K562 (cell line): ENCODE results near the gene ADGRB2. TPM values are rescaled to one million over a fixed set of nuclear protein-coding genes. Genes with fewer than 3 reads are reported as not detected.

Experiments used
- ATAC-seq: fragments of 200-7000 bp; cut with Tn5 transposase; 3 replicates; pipeline ENCODE4 v1.9.1; 2020; ENCODE audit warnings: moderate library complexity
- BruUV-seq: library from RNA; stranded (reverse); fragments of 400-500 nt; replicated peaks from 2 replicates; lab custom pipeline; 2021; lab: Mats Ljungman, UMichigan
- CTCF ChIA-PET: fragments of 300-600 bp; formaldehyde crosslinking; extraction: SDS; loops from one replicate; lab custom pipeline; 2021; ENCODE audit warnings: low intra/inter-chr PET ratio; lab: Yijun Ruan, JAX
- POLR2A ChIA-PET: fragments of 300-600, 350-650 bp; sonication (Branson Sonifier 250); formaldehyde crosslinking; extraction: SDS; loops from one replicate; lab custom pipeline; 2021; ENCODE audit warnings: antibody characterized with exemption, inconsistent platforms; lab: Yijun Ruan, JAX
- DNase-seq, 4 experiments: peaks; one replicate each; pipeline versions ENCODE4 v3.0.0 to v3.0.0-alpha.2; 2011 to 2018; ENCODE audit warnings: low spot score in 3 of 4, mixed read lengths in 3 of 4; ENCODE audit errors: extremely low read depth in 1 of 4
- FAIRE-seq: peaks from 2 replicates; lab custom pipeline; 2011; peaks lifted over from hg19 to GRCh38; lab: Jason Lieb, UNC
- H2AFZ ChIP-seq: 2 replicates; pipeline ENCODE4 v1.6.0; 2011; ENCODE audit warnings: low read depth, low read length, control low read depth, inconsistent platforms
- H3K27ac ChIP-seq: fragments of 200-600 bp; 3 replicates; pipeline ENCODE4 v1.8.0; 2011; ENCODE audit warnings: low read depth, mild to moderate bottlenecking, control low read depth, inconsistent platforms, low read length, moderate library complexity, mixed read lengths; ENCODE audit errors: extremely low read depth
- H3K27me3 ChIP-seq, 2 experiments: fragments of 300-600 bp in 1 of 2; 2 replicates in 1 of 2; 3 replicates in 1 of 2; pipeline versions ENCODE4 v1.6.0 to v1.8.0; 2011; ENCODE audit warnings: inconsistent platforms in 2 of 2, low read length in 2 of 2, mild to moderate bottlenecking in 1 of 2, mixed read lengths in 1 of 2, moderate library complexity in 1 of 2; ENCODE audit not compliant: control insufficient read depth in 2 of 2, insufficient read depth in 2 of 2
- H3K36me3 ChIP-seq: fragments of 300-600 bp; 3 replicates; pipeline ENCODE4 v1.8.0; 2011; ENCODE audit warnings: mild to moderate bottlenecking, low read length, inconsistent platforms; ENCODE audit not compliant: control insufficient read depth, insufficient read depth
- H3K4me1 ChIP-seq, 2 experiments: fragments of 200-600 bp in 1 of 2; replicated peaks in 1 of 2; 2 replicates in 1 of 2; 3 replicates in 1 of 2; pipeline versions ENCODE4 v1.5.1 to v1.8.0; 2011; ENCODE audit warnings: inconsistent platforms in 2 of 2, low read length in 2 of 2, mild to moderate bottlenecking in 1 of 2, mixed read lengths in 1 of 2, moderate library complexity in 1 of 2; ENCODE audit not compliant: control insufficient read depth in 2 of 2, insufficient read depth in 2 of 2
- H3K4me2 ChIP-seq: 2 replicates; pipeline ENCODE4 v1.6.1; 2011; ENCODE audit warnings: low read length, control low read depth, inconsistent platforms, mixed read lengths; ENCODE audit not compliant: insufficient read depth
- H3K4me3 ChIP-seq: fragments of 200-600 bp; sonication (generic), shearing (Covaris generic); 2 replicates; pipeline ENCODE4 v1.5.1; 2016; ENCODE audit warnings: control low read depth, inconsistent platforms
- H3K79me2 ChIP-seq: fragments of 200-600 bp; 3 replicates; pipeline ENCODE4 v1.8.0; 2011; ENCODE audit warnings: low read length, inconsistent platforms; ENCODE audit not compliant: control insufficient read depth, insufficient read depth
- H3K9ac ChIP-seq, 2 experiments: 2 replicates each; pipeline versions ENCODE4 v1.6.0 to v1.6.1; 2011; ENCODE audit warnings: low read depth in 2 of 2, low read length in 2 of 2, control low read depth in 1 of 2, inconsistent platforms in 1 of 2, mild to moderate bottlenecking in 1 of 2, mixed read lengths in 1 of 2; ENCODE audit not compliant: insufficient read depth in 1 of 2
- H3K9me1 ChIP-seq: one replicate; pipeline ENCODE4 v1.6.0; 2011; ENCODE audit warnings: inconsistent platforms, mild to moderate bottlenecking, low read length, moderate library complexity; ENCODE audit not compliant: control insufficient read depth, insufficient read depth
- H3K9me3 ChIP-seq: replicated peaks from 2 replicates; pipeline ENCODE4 v1.5.1; 2011; ENCODE audit warnings: low read depth, low read length, inconsistent platforms; ENCODE audit not compliant: control insufficient read depth, insufficient read depth
- H4K20me1 ChIP-seq: replicated peaks from 2 replicates; pipeline ENCODE4 v1.6.1; 2011; ENCODE audit warnings: low read length, inconsistent platforms, mixed read lengths; ENCODE audit not compliant: control insufficient read depth, insufficient read depth
- CTBP1 ChIP-seq: fragments of 450-650 bp; IDR thresholded peaks from 2 replicates; pipeline ENCODE4 v1.6.1; 2016; ENCODE audit warnings: borderline replicate concordance
- ELK3 ChIP-seq: fragments of 450-650 bp; formaldehyde crosslinking; IDR thresholded peaks from 2 replicates; pipeline ENCODE4 v1.4.0; 2020; ENCODE audit warnings: mild to moderate bottlenecking
- GATAD2A ChIP-seq: fragments of 450-650 bp; IDR thresholded peaks from 2 replicates; pipeline ENCODE4 v1.6.1; 2017
- GTF2F1 ChIP-seq: IDR thresholded peaks from 2 replicates; pipeline ENCODE4 v1.6.1; 2011; ENCODE audit warnings: low read depth, low read length, improper control_type of control experiment
- NCOA2 ChIP-seq, 2 experiments: fragments of 450-650 bp; IDR thresholded peaks; 2 replicates each; pipeline ENCODE4 v1.6.1; 2018; ENCODE audit warnings: mild to moderate bottlenecking in 2 of 2, moderate library complexity in 1 of 2; ENCODE audit not compliant: partially characterized antibody in 2 of 2
- RREB1 ChIP-seq: fragments of 250-450 bp; sonication (Bioruptor Pico); IDR thresholded peaks from 2 replicates; pipeline ENCODE4 v1.4.0; 2020
- TFAM ChIP-seq: fragments of 250-450 bp; sonication (Bioruptor Pico); conservative IDR thresholded peaks from 2 replicates; pipeline ENCODE4 v1.5.0; 2021; ENCODE audit warnings: mild to moderate bottlenecking, moderate library complexity
- WGBS: fragments of 100-300 bp; shearing (Covaris generic); methylation state at CpG from one replicate; pipeline ENCODE4 v1.1.6; 2016; ENCODE audit warnings: low coverage, mixed read lengths; ENCODE audit not compliant: insufficient coverage; ENCODE audit errors: missing lambda C conversion rate; 5-methylcytosine and 5-hydroxymethylcytosine counted together
- in situ Hi-C: fragments of 300-500 bp; cut with MboI; formaldehyde crosslinking; loops from 4 replicates; pipeline ENCODE4 v1.15.0; 2018; ENCODE audit warnings: inconsistent platforms, mixed read lengths
- intact Hi-C: fragments of 100-400 bp; cut with micrococcal nuclease; formaldehyde crosslinking; loops from 2 replicates; pipeline ENCODE4 v1.14.2; 2022
- polyA plus RNA-seq, 8 experiments: library from polyadenylated mRNA; depleted of rRNA in 4 of 8; stranded (reverse) in 5 of 8; unstranded in 3 of 8; fragments of >200 nt; fragmentation: Nextera tagmentation in 2 of 8; fragmentation: Illumina TruSeq in 1 of 8; extraction: Ambion mirVana in 2 of 8; extraction: Trizol in 1 of 8; gene quantifications; 2 replicates each; pipeline versions ENCODE4 v1.2.1 to v1.2.3, GENCODE V29; 2011 to 2014; ENCODE audit warnings: inconsistent platforms in 1 of 8, missing spikeins in 1 of 8
- total RNA-seq, 7 experiments: library from RNA; depleted of rRNA in 6 of 7; stranded (reverse); fragments of >200 nt in 6 of 7; fragmentation: Illumina TruSeq in 2 of 7; extraction: Trizol in 2 of 7; gene quantifications; 2 replicates each; pipeline versions ENCODE4 v1.2.1 to v1.2.3, GENCODE V29; 2011 to 2021; ENCODE audit warnings: low replicate concordance in 1 of 7

ADGRB2 gene
- total and polyA plus RNA-seq, 9 of the 15 experiments (the other 6 are each of a cell fraction or from before 2014, with no cell fraction given), result 0.04 to 0.23 (median 0.20) TPM; not detected in 2

- in situ Hi-C loops, result no loop called here
- 6% methylated on average over 4 of the region's 4 CpGs for WGBS
- Histone ChIP-seq H3K4me2 (no peak overlapping the region), H3K9me3 (no peaks in the 10 kb centered on the region), H3K27ac (no peak overlapping the region), H3K9me1 (peaks cover 4% of the 10 kb centered on the region), H3K36me3 (no peaks in the 10 kb centered on the region), H3K27me3 (0 out of 5 replicates have a peak, but pooled peaks cover 0 to 6% of the 10 kb centered on the region in 2 experiments), H3K9ac (no peak overlapping the region), H3K4me1 (peaks cover 25 to 38% of the 10 kb centered on the region in 2 experiments), H2AFZ (no peak overlapping the region), H4K20me1 (peaks cover 2% of the 10 kb centered on the region), H3K79me2 (no peaks in the 10 kb centered on the region), H3K4me3 (no peak overlapping the region)
- intact Hi-C loops, result loop anchor here (10.0 kb wide), 2 partner anchors 220 to 280 kb away; no protein-coding TSS in a partner anchor
- DNase-seq (no peak), ATAC-seq (no peak), FAIRE-seq (no peak)
- TF ChIP-seq ELK3 (CRISPR knock-in tag) (no peak), RREB1 (CRISPR knock-in tag) (no peak), CTBP1 (no peak), NCOA2 (IDR thresholded peaks at IDR 0.05; ENCODE audit: partially characterized antibody in 2 of 2) (no peak), GATAD2A (no peak), GTF2F1 (no peak), TFAM (no peak)
- ChIA-PET POLR2A (interaction anchor here (0.6 to 1.1 kb wide), 4 partner anchors 8 to 416 kb away, joined by 3 to 4 read pairs (median 4); no protein-coding TSS in a partner anchor), CTCF (no interaction called here)
- no TSS peak for BruUV-seq
Observed at GRCh38 chr1:31784356-31785019, 20.3 kb upstream of the ADGRB2 start.
